GM18517 (cell line): ENCODE data around the gene HJURP.

Source experiments
- ATAC-seq: cut with Tn5 transposase; IDR thresholded peaks from one replicate; pipeline ENCODE4 v1.9.1; 2021; ENCODE audit warnings: mild to moderate bottlenecking, moderate library complexity; ENCODE audit not compliant: unreplicated experiment

Gene HJURP

GRCh38 chr2:233848276-233848675 is 6.1 kb downstream of the HJURP start:
- no peak for ATAC-seq

- ATAC-seq: no peak
Measured at GRCh38 chr2:233847248-233847898, 7.0 kb downstream of the HJURP start.

GRCh38 chr2:233846387-233847247 is 7.7 kb downstream of the HJURP start:
- ATAC-seq: no peak

- ATAC-seq: no peak
Measured at GRCh38 chr2:233845301-233846060, 8.9 kb downstream of the HJURP start.

- no peak for ATAC-seq
Measured at GRCh38 chr2:233844836-233845235, 9.5 kb downstream of the HJURP start.

- ATAC-seq: no peak
Measured at GRCh38 chr2:233844064-233844807, 10.1 kb downstream of the HJURP start.

GRCh38 chr2:233841183-233841582 is 13.2 kb downstream of the HJURP start:
- no peak for ATAC-seq

GRCh38 chr2:233840520-233840919 is 13.8 kb downstream of the HJURP start:
- ATAC-seq: no peak

- no peak for ATAC-seq
Measured at GRCh38 chr2:233839447-233839820, 14.9 kb downstream of the HJURP start.

- no peak for ATAC-seq
Measured at GRCh38 chr2:233838726-233839446, 15.4 kb downstream of the HJURP start.

GRCh38 chr2:233838251-233838650 is 16.1 kb downstream of the HJURP start:
- no peak for ATAC-seq

- ATAC-seq: no peak
Measured at GRCh38 chr2:233837694-233838229, 16.6 kb downstream of the HJURP start.

GRCh38 chr2:233836359-233836758 is 18.0 kb downstream of the HJURP start:
- ATAC-seq: no peak

- ATAC-seq: no peak
Measured at GRCh38 chr2:233835230-233836186, 18.8 kb downstream of the HJURP start.

GRCh38 chr2:233833345-233833744 is 21.0 kb downstream of the HJURP start:
- ATAC-seq: no peak

- ATAC-seq: no peak
Measured at GRCh38 chr2:233832869-233833311, 21.4 kb downstream of the HJURP start.

- ATAC-seq: no peak
Measured at GRCh38 chr2:233832414-233832813, 21.9 kb downstream of the HJURP start.

- ATAC-seq: no peak
Measured at GRCh38 chr2:233831861-233832260, 22.5 kb downstream of the HJURP start.
